Thymus (tissue), 11 donors: Measurements from ENCODE around the gene CARNS1. TPM values are rescaled to one million over a fixed set of nuclear protein-coding genes. Genes with fewer than 3 reads are reported as not detected.

ENCODE experiments used
- DNase-seq, 9 donors: peaks; one replicate each; pipeline ENCODE4 v3.0.0-alpha.2; 2013; ENCODE audit warnings: low spot score in 9 of 9, low read depth in 6 of 9, missing footprints in 1 of 9
- H3K27ac ChIP-seq, 2 donors: one replicate each; pipeline ENCODE4 v1.5.1; 2013; ENCODE audit warnings: control low read depth in 1 of 2, low read depth in 1 of 2, low read length in 1 of 2, mild to moderate bottlenecking in 1 of 2, moderate library complexity in 1 of 2
- H3K27me3 ChIP-seq, 2 donors: one replicate each; pipeline ENCODE4 v1.5.1; 2013; ENCODE audit warnings: low read length in 1 of 2; ENCODE audit not compliant: control insufficient read depth in 2 of 2, insufficient read depth in 1 of 2
- H3K36me3 ChIP-seq, 2 donors: one replicate each; pipeline ENCODE4 v1.5.1; 2013; ENCODE audit warnings: low read length in 1 of 2, mild to moderate bottlenecking in 1 of 2, moderate library complexity in 1 of 2; ENCODE audit not compliant: control insufficient read depth in 2 of 2, insufficient read depth in 2 of 2
- H3K4me1 ChIP-seq, 2 donors: one replicate each; pipeline ENCODE4 v1.5.1; 2013; ENCODE audit warnings: low read length in 2 of 2; ENCODE audit not compliant: control insufficient read depth in 2 of 2, insufficient read depth in 2 of 2
- H3K4me3 ChIP-seq, 2 donors: one replicate each; pipeline ENCODE4 v1.5.1; 2013; ENCODE audit warnings: low read length in 2 of 2, control low read depth in 1 of 2, mild to moderate bottlenecking in 1 of 2
- H3K9me3 ChIP-seq, 2 donors: one replicate each; pipeline ENCODE4 v1.5.1; 2013; ENCODE audit warnings: low read length in 1 of 2, mild to moderate bottlenecking in 1 of 2; ENCODE audit not compliant: control insufficient read depth in 2 of 2, insufficient read depth in 1 of 2
- WGBS: extraction: QIAGEN DNeasy Blood & Tissue Kit; methylation state at CpG from one replicate; pipeline ENCODE4 v1.1.7; 2013; 5-methylcytosine and 5-hydroxymethylcytosine counted together
- polyA plus RNA-seq: library from polyadenylated mRNA; stranded (reverse); fragments of 200-250 nt; gene quantifications from one replicate; pipeline ENCODE4 v1.2.3, GENCODE V29; 2013
- total RNA-seq: library from RNA; stranded (reverse); fragments of 120-200 nt; gene quantifications from one replicate; pipeline ENCODE4 v1.2.4, GENCODE V29; 2013
- donor health status: healthy.

Gene CARNS1
- total and polyA plus RNA-seq, 2 donors = 0.57 to 1.7 TPM

- WGBS = 96% methylated on average over 33 of the region's 33 CpGs
- Histone ChIP-seq H3K9me3 (peaks cover 0 to 4% of the 10 kb centered on the region in 2 donors), H3K27ac (no peak within 1 kb of the TSS), H3K36me3 (no peaks in the 10 kb centered on the region), H3K27me3 (no peaks in the 10 kb centered on the region), H3K4me1 (peaks cover 0 to 27% of the 10 kb centered on the region in 2 donors), H3K4me3 (no peak within 1 kb of the TSS)
- DNase-seq = no peak
These were observed 36.9 kb downstream of the CARNS1 start, which contains the start of gene GPR152 for GRCh38 chr11:67452141-67452952. Gene GPR152 (minus strand): TSS chr11:67452729. CDS start chr11:67452724, 5 bp downstream.

- 96% methylated on average over 21 of the region's 21 CpGs for WGBS
- no peaks in the 10 kb centered on the region for H3K27me3 ChIP-seq
- H3K9me3 ChIP-seq = no peaks in the 10 kb centered on the region
- no peaks in the 10 kb centered on the region for H3K36me3 ChIP-seq
- H3K4me1 ChIP-seq = peaks cover 0 to 25% of the 10 kb centered on the region in 2 donors
- H3K4me3 ChIP-seq = no peak overlapping the region
- DNase-seq = no peak
- no peak overlapping the region for H3K27ac ChIP-seq
These were observed 38.6 kb downstream of the CARNS1 start for GRCh38 chr11:67453816-67454732.

GRCh38 chr11:67455054-67455453 is 39.6 kb downstream of the CARNS1 start, which contains the start of gene CABP4:
Gene CABP4 (plus strand): TSS chr11:67455354. CDS start chr11:67455424, 70 bp downstream.
- Histone ChIP-seq H3K27ac (no peak within 1 kb of the TSS), H3K4me3 (no peak within 1 kb of the TSS), H3K27me3 (no peaks in the 10 kb centered on the region), H3K4me1 (peaks cover 0 to 15% of the 10 kb centered on the region in 2 donors), H3K9me3 (no peaks in the 10 kb centered on the region), H3K36me3 (no peaks in the 10 kb centered on the region)
- DNase-seq = no peak
- WGBS = 96% methylated on average over 3 of the region's 3 CpGs

- H3K36me3 ChIP-seq = no peaks in the 10 kb centered on the region
- 97% methylated on average over 25 of the region's 25 CpGs for WGBS
- no peak overlapping the region for H3K4me3 ChIP-seq
- H3K27ac ChIP-seq = no peak overlapping the region
- no peaks in the 10 kb centered on the region for H3K9me3 ChIP-seq
- no peak for DNase-seq
- peaks cover 0 to 4% of the 10 kb centered on the region in 2 donors for H3K4me1 ChIP-seq
- H3K27me3 ChIP-seq = no peaks in the 10 kb centered on the region
These were observed 40.7 kb downstream of the CARNS1 start for GRCh38 chr11:67456068-67456705.

DNA sequence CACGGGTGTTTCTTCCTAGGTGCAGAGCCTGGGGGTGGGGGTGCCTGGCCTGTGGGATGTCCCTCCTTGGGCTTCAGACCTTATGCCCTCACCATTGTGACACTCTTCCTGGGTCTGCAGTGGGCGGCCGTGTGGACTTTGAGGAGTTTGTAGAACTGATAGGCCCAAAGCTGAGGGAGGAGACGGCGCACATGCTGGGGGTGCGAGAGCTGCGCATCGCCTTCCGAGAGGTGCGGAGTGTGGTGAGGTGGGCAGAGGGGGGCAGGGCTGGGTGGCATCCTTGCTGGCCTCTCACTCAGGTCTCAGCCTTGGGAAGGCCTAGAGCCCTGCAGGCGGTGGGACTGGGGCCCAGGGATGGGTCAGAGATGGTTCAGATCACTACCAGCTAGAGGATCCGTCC is 42.0 kb downstream of the CARNS1 start:
- Histone ChIP-seq H3K4me1 (no peaks in the 10 kb centered on the region), H3K36me3 (no peaks in the 10 kb centered on the region), H3K27me3 (no peaks in the 10 kb centered on the region), H3K9me3 (no peaks in the 10 kb centered on the region), H3K27ac (no peak overlapping the region), H3K4me3 (no peak overlapping the region)
- DNase-seq = no peak
- WGBS = 98% methylated on average over 12 of the region's 12 CpGs

- no peak overlapping the region for H3K4me3 ChIP-seq
- no peaks in the 10 kb centered on the region for H3K4me1 ChIP-seq
- no peaks in the 10 kb centered on the region for H3K36me3 ChIP-seq
- H3K9me3 ChIP-seq = no peaks in the 10 kb centered on the region
- H3K27ac ChIP-seq = no peak overlapping the region
- no peaks in the 10 kb centered on the region for H3K27me3 ChIP-seq
- no peak for DNase-seq
- 97% methylated on average over 19 of the region's 19 CpGs for WGBS
These were observed 42.8 kb downstream of the CARNS1 start for GRCh38 chr11:67458266-67458665.

DNA sequence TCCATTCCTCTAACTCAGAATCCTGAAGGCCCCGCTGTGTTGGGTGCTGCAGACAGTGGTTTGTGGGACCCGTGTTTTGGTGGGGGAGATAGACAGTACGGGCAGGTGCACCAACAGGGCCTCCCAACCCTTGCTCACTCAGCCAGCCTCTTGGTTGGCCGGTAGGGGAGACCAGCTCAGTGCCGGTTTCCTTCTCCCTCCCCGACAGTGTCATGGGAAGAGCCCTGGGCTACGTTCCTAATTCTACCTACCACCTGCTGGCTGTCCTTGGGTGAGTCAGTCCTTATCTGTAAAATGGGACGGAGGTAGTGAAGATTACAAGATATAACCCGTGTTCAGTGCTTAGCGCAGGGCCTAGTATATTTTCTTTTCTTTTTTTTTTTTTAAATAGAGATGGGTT is 47.7 kb downstream of the CARNS1 start:
- no peak overlapping the region for H3K27ac ChIP-seq
- 96% methylated on average over 10 of the region's 10 CpGs for WGBS
- peaks cover 0 to 7% of the 10 kb centered on the region in 2 donors for H3K9me3 ChIP-seq
- H3K4me3 ChIP-seq = no peak overlapping the region
- no peak for DNase-seq
- H3K27me3 ChIP-seq = no peaks in the 10 kb centered on the region
- H3K36me3 ChIP-seq = peaks cover 6 to 7% of the 10 kb centered on the region in 2 donors
- peaks cover 28 to 45% of the 10 kb centered on the region in 2 donors for H3K4me1 ChIP-seq

DNA sequence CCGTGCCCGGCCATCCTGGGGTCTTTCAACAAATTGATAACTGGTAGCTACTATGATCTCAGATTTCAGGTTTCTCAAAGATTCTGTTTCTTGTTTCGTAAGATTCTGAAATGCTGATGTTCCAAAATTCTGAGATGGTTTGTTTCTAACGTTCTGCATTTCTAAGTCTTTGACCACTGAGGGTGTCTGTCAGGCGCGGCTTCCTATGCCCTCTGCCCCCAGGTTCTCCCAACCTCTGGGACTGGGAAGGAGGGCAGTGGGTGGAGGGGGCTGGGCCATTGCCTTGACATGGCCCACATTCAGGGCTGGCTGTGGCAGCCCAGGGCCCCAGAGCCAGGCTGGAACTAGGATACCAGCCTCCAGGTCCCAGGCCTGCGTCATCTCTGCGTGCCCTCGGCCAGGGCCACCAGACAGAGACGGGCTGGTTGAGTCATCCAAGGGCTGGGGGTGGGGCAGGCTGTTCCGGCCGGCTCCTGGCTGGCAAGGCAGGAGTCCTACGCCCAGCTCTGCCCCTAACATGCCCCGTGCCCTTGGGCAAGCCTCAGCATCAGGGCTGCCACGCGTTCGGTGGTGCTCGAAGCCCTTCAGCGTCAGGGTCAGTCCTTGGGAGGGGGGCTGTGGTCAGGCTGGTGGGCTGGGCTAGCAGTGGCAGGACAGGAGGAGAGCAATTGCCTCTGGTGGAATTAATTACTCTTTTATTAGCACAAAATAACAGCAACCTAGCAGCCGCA is 48.4 kb downstream of the CARNS1 start:
- Histone ChIP-seq H3K36me3 (peaks cover 6 to 7% of the 10 kb centered on the region in 2 donors), H3K27me3 (no peaks in the 10 kb centered on the region), H3K9me3 (peaks cover 0 to 7% of the 10 kb centered on the region in 2 donors), H3K27ac (peak overlapping the region; percentile 71 to 89), H3K4me1 (peaks cover 33 to 50% of the 10 kb centered on the region in 2 donors), H3K4me3 (peak overlapping the region; percentile 90 to 95)
- WGBS = 93% methylated on average over 20 of the region's 20 CpGs
- DNase-seq = no peak
